Right cardiac atrium (tissue), 5 donors: ENCODE data around the gene FALEC. TPM values are rescaled to one million over a fixed set of nuclear protein-coding genes. Genes with fewer than 3 reads are reported as not detected.

Experiments used
- ATAC-seq, 2 donors: fragments of 200-7000 bp; cut with Tn5 transposase; one replicate each; pipeline versions ENCODE4 v1.8.0 to v1.9.1; 2020; ENCODE audit warnings: moderate library complexity in 2 of 2, mild to moderate bottlenecking in 1 of 2
- DNase-seq, 3 donors: peaks; one replicate each; pipeline ENCODE4 v3.0.0-alpha.2; 2020
- H3K27ac ChIP-seq: one replicate; pipeline ENCODE4 v1.5.1; 2013; ENCODE audit warnings: mild to moderate bottlenecking, low read length, control low read depth, moderate library complexity
- H3K27me3 ChIP-seq: one replicate; pipeline ENCODE4 v1.6.1; 2013; ENCODE audit not compliant: control insufficient read depth, insufficient read depth
- H3K4me1 ChIP-seq: one replicate; pipeline ENCODE4 v1.6.1; 2013; ENCODE audit warnings: low read length; ENCODE audit not compliant: control insufficient read depth, insufficient read depth
- H3K4me3 ChIP-seq: one replicate; pipeline ENCODE4 v1.5.1; 2013; ENCODE audit warnings: low read length, control low read depth
- H3K9me3 ChIP-seq: one replicate; pipeline ENCODE4 v1.6.1; 2013; ENCODE audit warnings: low read length; ENCODE audit not compliant: control insufficient read depth
- WGBS: extraction: QIAGEN DNeasy Blood & Tissue Kit; methylation state at CpG from one replicate; pipeline ENCODE4 v1.1.7; 2013; 5-methylcytosine and 5-hydroxymethylcytosine counted together
- intact Hi-C, 4 donors: fragments of 100-400 bp; cut with DNase I; formaldehyde crosslinking; loops; one replicate each; pipeline versions ENCODE4 v1.11.0 to v1.14.0; 2022 to 2023
- polyA plus RNA-seq: library from polyadenylated mRNA; stranded (reverse); fragments of 200-250 nt; gene quantifications from one replicate; pipeline ENCODE4 v1.2.3, GENCODE V29; 2013
- total RNA-seq, 4 donors: library from RNA; stranded (reverse); fragmentation: NEBNext Ultra II Directional; extraction: Animal tissue kit (Norgen Biotek cat#: 25700); gene quantifications; one replicate each; pipeline ENCODE4 v1.2.1, GENCODE V29; 2021
- donor health status: healthy with polysubstance abuse.
- donor health status: DM: no; HTN: yes; CAD: no.
- donor health status: DM: no; HTN: no; CAD: no.
- donor health status: DM: no; HTN: yes; CAD: no; lungs with severe emphysema.
- donor health status: DM: yes; HTN: yes; CAD: no.

Gene FALEC
- total and polyA plus RNA-seq, 5 donors, result 0.60 to 0.70 TPM; not detected in 3

GRCh38 chr1:150553392-150554085 is 38.0 kb downstream of the FALEC start:
- no peak overlapping the region for H3K27ac ChIP-seq
- peak in 1 of 3 donors; percentile 69 for DNase-seq
- H3K4me1 ChIP-seq, result peaks cover 7% of the 10 kb centered on the region
- H3K9me3 ChIP-seq, result no peaks in the 10 kb centered on the region
- WGBS, result 85% methylated on average over 23 of the region's 23 CpGs
- intact Hi-C loops, result no loop called here
- H3K27me3 ChIP-seq, result no peaks in the 10 kb centered on the region
- no peak overlapping the region for H3K4me3 ChIP-seq
- no peak for ATAC-seq

DNA sequence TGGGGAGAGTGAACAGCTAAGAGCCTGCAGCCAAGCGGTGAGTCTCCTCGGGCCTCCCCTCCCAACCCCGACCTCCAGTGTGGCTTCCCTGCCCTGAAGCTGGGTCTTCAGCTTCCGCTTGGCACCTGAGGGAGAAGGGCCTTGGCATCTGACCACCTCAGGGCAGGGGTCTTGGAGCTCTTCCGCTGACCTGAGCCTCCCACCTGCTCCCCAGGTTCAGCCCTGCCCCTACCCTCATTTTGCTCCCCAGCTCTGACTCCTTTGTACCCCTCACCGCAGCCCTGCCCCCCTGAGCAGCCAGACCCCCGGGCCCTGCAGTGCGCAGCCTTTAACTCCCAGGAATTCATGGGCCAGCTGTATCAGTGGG is 38.5 kb downstream of the FALEC start:
- Histone ChIP-seq H3K4me3 (no peak overlapping the region), H3K4me1 (peaks cover 7% of the 10 kb centered on the region), H3K27ac (no peak overlapping the region), H3K9me3 (no peaks in the 10 kb centered on the region), H3K27me3 (no peaks in the 10 kb centered on the region)
- WGBS, result 87% methylated on average over 8 of the region's 8 CpGs
- intact Hi-C loops, result no loop called here
- no peak for ATAC-seq
- DNase-seq, result peak in 1 of 3 donors; percentile 63

DNA sequence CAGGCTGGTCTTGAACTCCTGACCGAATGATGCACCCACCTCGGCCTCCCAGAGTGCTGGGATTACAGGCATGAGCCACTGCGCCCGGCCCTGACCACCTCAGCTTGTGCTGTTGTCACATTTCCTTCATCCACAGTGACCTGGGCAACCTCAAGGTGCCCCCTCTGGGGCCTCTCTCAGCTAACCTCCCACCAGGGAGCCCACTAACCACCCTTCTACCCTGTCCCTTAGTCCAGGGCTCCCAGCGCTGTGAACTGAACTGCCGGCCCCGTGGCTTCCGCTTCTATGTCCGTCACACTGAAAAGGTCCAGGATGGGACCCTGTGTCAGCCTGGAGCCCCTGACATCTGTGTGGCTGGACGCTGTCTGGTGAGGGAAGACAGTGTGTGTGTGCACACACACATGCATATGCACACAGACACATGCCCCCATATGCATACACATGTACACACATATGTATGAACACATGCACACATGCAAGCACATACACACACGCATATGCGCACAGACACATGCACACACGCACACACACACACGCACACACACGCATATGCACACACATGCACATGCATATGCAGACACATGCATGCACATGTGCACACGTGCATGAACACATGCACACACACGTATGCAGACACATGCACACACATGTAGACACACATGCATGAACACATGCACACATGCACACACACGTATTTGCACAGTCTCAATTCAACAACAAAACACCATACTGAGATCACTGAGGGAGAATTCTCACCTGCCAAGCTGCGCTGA is 39.8 kb downstream of the FALEC start:
- Histone ChIP-seq H3K27me3 (no peaks in the 10 kb centered on the region), H3K9me3 (no peaks in the 10 kb centered on the region), H3K4me1 (peaks cover 10% of the 10 kb centered on the region), H3K4me3 (no peak overlapping the region), H3K27ac (no peak overlapping the region)
- intact Hi-C loops, result no loop called here
- no peak for ATAC-seq
- no peak for DNase-seq
- WGBS, result 85% methylated on average over 19 of the region's 19 CpGs

- Histone ChIP-seq H3K4me3 (no peak overlapping the region), H3K9me3 (no peaks in the 10 kb centered on the region), H3K27ac (no peak overlapping the region), H3K4me1 (peaks cover 12% of the 10 kb centered on the region), H3K27me3 (no peaks in the 10 kb centered on the region)
- 70% methylated on average over 26 of the region's 26 CpGs for WGBS
- peak in 2 of 3 donors; percentile 37 to 66 for DNase-seq
- no peak for ATAC-seq
- intact Hi-C loops, result no loop called here
Measured at GRCh38 chr1:150555971-150556865, 40.7 kb downstream of the FALEC start.

DNA sequence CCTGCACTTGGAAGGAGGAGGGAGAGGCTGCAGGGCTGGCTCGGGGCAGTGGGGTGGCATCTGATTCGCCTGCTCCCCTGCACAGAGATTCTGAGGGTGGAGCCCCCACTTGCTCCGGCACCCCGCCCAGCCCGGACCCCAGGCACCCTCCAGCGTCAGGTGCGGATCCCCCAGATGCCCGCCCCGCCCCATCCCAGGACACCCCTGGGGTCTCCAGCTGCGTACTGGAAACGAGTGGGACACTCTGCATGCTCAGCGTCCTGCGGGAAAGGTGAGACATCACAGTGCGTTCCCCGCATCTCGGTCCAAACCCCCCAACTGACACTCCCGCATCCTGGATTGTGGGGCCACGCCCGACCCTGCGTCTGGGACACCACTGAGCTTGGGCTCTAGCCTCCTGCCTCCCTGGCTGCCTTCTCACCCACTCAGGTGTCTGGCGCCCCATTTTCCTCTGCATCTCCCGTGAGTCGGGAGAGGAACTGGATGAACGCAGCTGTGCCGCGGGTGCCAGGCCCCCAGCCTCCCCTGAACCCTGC is 41.6 kb downstream of the FALEC start:
- Histone ChIP-seq H3K4me3 (no peak overlapping the region), H3K4me1 (peaks cover 12% of the 10 kb centered on the region), H3K27ac (no peak overlapping the region), H3K27me3 (no peaks in the 10 kb centered on the region), H3K9me3 (no peaks in the 10 kb centered on the region)
- 90% methylated on average over 26 of the region's 26 CpGs for WGBS
- ATAC-seq, result no peak
- intact Hi-C loops, result no loop called here
- DNase-seq, result peak in 2 of 3 donors; percentile 52 to 68

DNA sequence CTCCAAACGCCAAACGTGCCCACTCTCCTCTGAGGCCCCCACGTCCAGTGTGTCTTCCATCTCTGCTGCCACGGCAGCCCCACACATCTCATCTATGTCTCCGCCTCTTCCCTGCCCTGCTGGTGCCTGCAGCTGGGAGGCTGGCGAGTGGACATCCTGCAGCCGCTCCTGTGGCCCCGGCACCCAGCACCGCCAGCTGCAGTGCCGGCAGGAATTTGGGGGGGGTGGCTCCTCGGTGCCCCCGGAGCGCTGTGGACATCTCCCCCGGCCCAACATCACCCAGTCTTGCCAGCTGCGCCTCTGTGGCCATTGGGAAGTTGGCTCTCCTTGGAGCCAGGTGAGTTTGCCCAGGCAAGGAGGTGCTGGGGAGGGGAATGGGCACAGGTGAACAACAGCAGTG is 42.3 kb downstream of the FALEC start:
- WGBS, result 85% methylated on average over 15 of the region's 15 CpGs
- Histone ChIP-seq H3K9me3 (no peaks in the 10 kb centered on the region), H3K27ac (no peak overlapping the region), H3K4me1 (peaks cover 15% of the 10 kb centered on the region), H3K4me3 (no peak overlapping the region), H3K27me3 (no peaks in the 10 kb centered on the region)
- ATAC-seq, result no peak
- peak in 1 of 3 donors; percentile 51 for DNase-seq
- intact Hi-C loops, result no loop called here

- Histone ChIP-seq H3K4me3 (no peak overlapping the region), H3K27ac (no peak overlapping the region), H3K27me3 (no peaks in the 10 kb centered on the region), H3K9me3 (no peaks in the 10 kb centered on the region), H3K4me1 (peaks cover 17% of the 10 kb centered on the region)
- intact Hi-C loops, result no loop called here
- ATAC-seq, result no peak
- DNase-seq, result peak in 1 of 3 donors; percentile 49
- WGBS, result 78% methylated on average over 15 of the region's 15 CpGs
Measured at GRCh38 chr1:150558303-150558704, 42.8 kb downstream of the FALEC start.

DNA sequence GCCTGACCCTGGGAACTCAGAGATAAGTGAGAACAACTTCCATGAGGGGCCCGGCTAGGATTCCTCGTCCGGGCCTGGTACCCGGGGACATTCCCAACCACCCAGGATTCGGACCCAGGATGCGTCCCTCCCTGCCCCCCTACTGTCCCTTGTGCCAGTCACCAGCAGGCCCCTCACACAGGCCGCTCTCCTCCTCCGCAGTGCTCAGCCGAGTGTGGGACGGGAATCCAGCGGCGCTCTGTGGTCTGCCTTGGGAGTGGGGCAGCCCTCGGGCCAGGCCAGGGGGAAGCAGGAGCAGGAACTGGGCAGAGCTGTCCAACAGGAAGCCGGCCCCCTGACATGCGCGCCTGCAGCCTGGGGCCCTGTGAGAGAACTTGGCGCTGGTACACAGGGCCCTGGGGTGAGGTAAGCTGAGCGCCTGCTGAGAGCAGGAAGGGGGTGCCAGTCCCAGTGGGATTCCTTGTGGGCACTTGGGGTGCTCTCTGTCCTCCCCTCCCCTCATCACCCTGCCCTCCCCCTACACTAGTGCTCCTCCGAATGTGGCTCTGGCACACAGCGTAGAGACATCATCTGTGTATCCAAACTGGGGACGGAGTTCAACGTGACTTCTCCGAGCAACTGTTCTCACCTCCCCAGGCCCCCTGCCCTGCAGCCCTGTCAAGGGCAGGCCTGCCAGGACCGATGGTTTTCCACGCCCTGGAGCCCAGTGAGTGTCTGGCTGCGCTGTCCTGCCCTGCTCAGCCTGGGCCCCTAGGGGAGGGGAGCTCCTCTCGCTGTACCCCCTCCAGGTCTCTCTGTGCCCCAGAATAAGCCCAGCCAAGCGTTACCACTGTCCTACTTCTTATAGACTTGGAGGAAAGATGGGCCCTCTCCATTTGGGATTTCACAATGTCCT is 43.5 kb downstream of the FALEC start:
- 60% methylated on average over 28 of the region's 28 CpGs for WGBS
- H3K4me1 ChIP-seq, result peaks cover 22% of the 10 kb centered on the region
- H3K9me3 ChIP-seq, result no peaks in the 10 kb centered on the region
- no peak overlapping the region for H3K27ac ChIP-seq
- H3K27me3 ChIP-seq, result no peaks in the 10 kb centered on the region
- intact Hi-C loops, result no loop called here
- peak; percentile 81 to 90 (median 90) for DNase-seq
- H3K4me3 ChIP-seq, result no peak overlapping the region
- peak; percentile 1 to 14 for ATAC-seq

- DNase-seq, result no peak
- Histone ChIP-seq H3K4me1 (peaks cover 22% of the 10 kb centered on the region), H3K4me3 (no peak overlapping the region), H3K9me3 (no peaks in the 10 kb centered on the region), H3K27me3 (no peaks in the 10 kb centered on the region), H3K27ac (peak overlapping the region; percentile 3)
- intact Hi-C loops, result loop anchor here in 2 of 4 donors (2.0 to 10.0 kb wide), 2 partner anchors 61 to 65 kb away; partner anchors contain the start of gene ENSA (in 1 of the 2)
- ATAC-seq, result no peak
- 71% methylated on average over 10 of the region's 10 CpGs for WGBS
Measured at GRCh38 chr1:150559656-150560010, 44.1 kb downstream of the FALEC start.

GRCh38 chr1:150560011-150560438 is 44.5 kb downstream of the FALEC start:
- intact Hi-C loops, result loop anchor here in 2 of 4 donors (2.0 to 10.0 kb wide), 2 partner anchors 61 to 65 kb away; partner anchors contain the start of gene ENSA (in 1 of the 2)
- 37% methylated on average over 9 of the region's 9 CpGs for WGBS

More at GRCh38 chr1:150560011-150560438, 44.5 kb downstream of the FALEC start:
- Histone ChIP-seq H3K27me3 (no peaks in the 10 kb centered on the region), H3K4me1 (peaks cover 22% of the 10 kb centered on the region), H3K9me3 (no peaks in the 10 kb centered on the region), H3K27ac (peak overlapping the region; percentile 97), H3K4me3 (no peak overlapping the region)
- DNase-seq (peak; percentile 79 to 90 (median 84)), ATAC-seq (peak; percentile 5 to 19)
